Brain microvascular endothelial cell (primary cell): Measurements from ENCODE around the gene POLR3B.
"Not testable (repeated sequence)": the region's sequence is repeated elsewhere in the genome, so short reads cannot be mapped to it uniquely, and the experiment has no call there.

Source experiments
- DNase-seq: peaks from one replicate; pipeline ENCODE4 v3.0.0-alpha.2; 2020
- H3K27ac ChIP-seq: fragments of 250-450 bp; sonication (Bioruptor Pico); 2 replicates; pipeline ENCODE4 v1.5.1; 2020; ENCODE audit warnings: mild to moderate bottlenecking, moderate library complexity
- H3K27me3 ChIP-seq: fragments of 250-450 bp; sonication (Bioruptor Pico); replicated peaks from 2 replicates; pipeline ENCODE4 v1.5.1; 2020; ENCODE audit warnings: mild to moderate bottlenecking
- H3K36me3 ChIP-seq: fragments of 250-450 bp; sonication (Bioruptor Pico); replicated peaks from 2 replicates; pipeline ENCODE4 v1.5.1; 2020; ENCODE audit warnings: mild to moderate bottlenecking
- H3K4me3 ChIP-seq: 2 replicates; pipeline ENCODE4 v1.5.1; 2011; ENCODE audit warnings: low read depth, mild to moderate bottlenecking, control low read depth, low read length, moderate library complexity
- in situ Hi-C: cut with HindIII; loops from 2 replicates; pipeline ENCODE4 v1.10.0; 2017; ENCODE audit warnings: low sequenced_read_pairs, low pct_ligation_motif_present
- TF ChIP-seq, protein P1 (sequence below): IDR thresholded peaks from 2 replicates; pipeline ENCODE4 v1.5.1; 2011; ENCODE audit warnings: low read depth, mild to moderate bottlenecking, moderate library complexity, low read length, control low read depth, inconsistent platforms; ENCODE audit errors: missing control alignments

POLR3B gene

DNA sequence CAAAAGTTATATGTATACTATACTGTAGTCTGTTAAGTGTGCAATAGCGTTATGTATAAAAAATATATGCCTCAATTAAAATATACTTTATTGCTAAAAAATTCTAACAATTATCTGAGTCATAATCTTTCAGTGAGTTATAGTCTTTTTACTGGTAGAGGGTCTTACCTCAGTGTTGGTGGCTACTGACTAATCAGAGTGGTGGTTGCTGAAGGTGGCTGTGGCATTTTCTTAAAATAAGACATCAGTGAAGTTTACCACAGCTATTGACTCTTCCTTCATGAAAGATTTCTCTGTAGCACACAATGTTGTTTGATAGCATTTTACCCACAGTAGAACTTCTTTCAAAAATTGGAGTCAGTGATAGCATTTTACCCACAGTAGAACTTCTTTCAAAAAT is 23.4 kb downstream of the POLR3B start:
- no peak overlapping the region for H3K27ac ChIP-seq
- no peaks in the 10 kb centered on the region for H3K27me3 ChIP-seq
- in situ Hi-C loops = loop anchor here (25.0 kb wide), 1 partner anchor 531 kb away; no protein-coding TSS in a partner anchor
- no peak overlapping the region for H3K4me3 ChIP-seq
- H3K36me3 ChIP-seq = peaks cover 48% of the 10 kb centered on the region
- no peak for DNase-seq
- TF ChIP-seq, protein P1, sequence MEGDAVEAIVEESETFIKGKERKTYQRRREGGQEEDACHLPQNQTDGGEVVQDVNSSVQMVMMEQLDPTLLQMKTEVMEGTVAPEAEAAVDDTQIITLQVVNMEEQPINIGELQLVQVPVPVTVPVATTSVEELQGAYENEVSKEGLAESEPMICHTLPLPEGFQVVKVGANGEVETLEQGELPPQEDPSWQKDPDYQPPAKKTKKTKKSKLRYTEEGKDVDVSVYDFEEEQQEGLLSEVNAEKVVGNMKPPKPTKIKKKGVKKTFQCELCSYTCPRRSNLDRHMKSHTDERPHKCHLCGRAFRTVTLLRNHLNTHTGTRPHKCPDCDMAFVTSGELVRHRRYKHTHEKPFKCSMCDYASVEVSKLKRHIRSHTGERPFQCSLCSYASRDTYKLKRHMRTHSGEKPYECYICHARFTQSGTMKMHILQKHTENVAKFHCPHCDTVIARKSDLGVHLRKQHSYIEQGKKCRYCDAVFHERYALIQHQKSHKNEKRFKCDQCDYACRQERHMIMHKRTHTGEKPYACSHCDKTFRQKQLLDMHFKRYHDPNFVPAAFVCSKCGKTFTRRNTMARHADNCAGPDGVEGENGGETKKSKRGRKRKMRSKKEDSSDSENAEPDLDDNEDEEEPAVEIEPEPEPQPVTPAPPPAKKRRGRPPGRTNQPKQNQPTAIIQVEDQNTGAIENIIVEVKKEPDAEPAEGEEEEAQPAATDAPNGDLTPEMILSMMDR = no peak

GRCh38 chr12:106381866-106382265 is 24.3 kb downstream of the POLR3B start:
- not testable (repeated sequence) for H3K4me3 ChIP-seq, H3K27me3 ChIP-seq, DNase-seq, H3K27ac ChIP-seq
- in situ Hi-C loops = loop anchor here (25.0 kb wide), 1 partner anchor 530 kb away; no protein-coding TSS in a partner anchor
- H3K36me3 ChIP-seq = peaks cover 46% of the 10 kb centered on the region

- in situ Hi-C loops = loop anchor here (25.0 kb wide), 1 partner anchor 525 kb away; no protein-coding TSS in a partner anchor
- TF ChIP-seq, protein P1 = no peak
- no peak for DNase-seq
These were observed 29.4 kb downstream of the POLR3B start for GRCh38 chr12:106386813-106387535.

GRCh38 chr12:106387848-106388377 is 30.4 kb downstream of the POLR3B start:
- in situ Hi-C loops = loop anchor here (25.0 kb wide), 1 partner anchor 524 kb away; no protein-coding TSS in a partner anchor
- TF ChIP-seq, protein P1 = no peak
- no peak overlapping the region for H3K4me3 ChIP-seq
- DNase-seq = no peak
- H3K27me3 ChIP-seq = no peaks in the 10 kb centered on the region
- no peak overlapping the region for H3K27ac ChIP-seq
- H3K36me3 ChIP-seq = peaks cover 14% of the 10 kb centered on the region

More at GRCh38 chr12:106386813-106387535, 29.4 kb downstream of the POLR3B start:
- Histone ChIP-seq H3K27me3 (no peaks in the 10 kb centered on the region), H3K36me3 (peaks cover 19% of the 10 kb centered on the region), H3K4me3 (no peak overlapping the region), H3K27ac (no peak overlapping the region)

GRCh38 chr12:106389151-106389550 is 31.6 kb downstream of the POLR3B start:
- no peaks in the 10 kb centered on the region for H3K27me3 ChIP-seq
- in situ Hi-C loops = loop anchor here (25.0 kb wide), 1 partner anchor 523 kb away; no protein-coding TSS in a partner anchor
- no peak overlapping the region for H3K27ac ChIP-seq
- peaks cover 14% of the 10 kb centered on the region for H3K36me3 ChIP-seq
- H3K4me3 ChIP-seq = no peak overlapping the region
- DNase-seq = no peak
- TF ChIP-seq, protein P1 = no peak

DNA sequence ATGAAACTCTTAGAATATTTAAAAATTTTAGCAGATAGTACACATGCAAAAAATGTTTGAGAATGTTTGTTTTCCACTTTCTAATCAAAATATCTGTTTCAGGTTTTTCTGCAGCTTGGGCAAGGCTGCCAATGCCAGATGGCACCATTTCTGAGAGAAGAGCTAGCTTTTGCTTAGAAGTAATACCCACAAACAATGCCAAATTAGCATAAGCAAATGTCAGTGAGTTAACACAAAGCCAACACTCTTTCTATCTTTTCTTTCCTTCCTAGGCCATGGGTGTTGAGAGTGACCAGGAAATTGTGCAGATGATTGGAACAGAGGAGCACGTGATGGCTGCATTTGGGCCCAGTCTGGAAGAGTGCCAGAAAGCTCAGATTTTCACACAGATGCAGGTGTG is 35.2 kb downstream of the POLR3B start:
- in situ Hi-C loops = loop anchor here (25.0 kb wide), 1 partner anchor 520 kb away; no protein-coding TSS in a partner anchor
- no peaks in the 10 kb centered on the region for H3K27me3 ChIP-seq
- no peak overlapping the region for H3K27ac ChIP-seq
- peaks cover 21% of the 10 kb centered on the region for H3K36me3 ChIP-seq
- no peak overlapping the region for H3K4me3 ChIP-seq
- DNase-seq = no peak
- TF ChIP-seq, protein P1 = no peak
